Stimulated activated CD8-positive, alpha-beta memory T cell treated with anti-CD3 and anti-CD28 coated beads, Interleukin-2, amount 100 ng/mL, for 48 hours (primary cell): Measurements from ENCODE around the gene SNRPA1.

Source experiments
- DNase-seq, 2 donors: peaks; one replicate each; pipeline ENCODE4 v3.0.0-alpha.2; 2020; ENCODE audit warnings: low read depth in 2 of 2

SNRPA1 gene

DNA sequence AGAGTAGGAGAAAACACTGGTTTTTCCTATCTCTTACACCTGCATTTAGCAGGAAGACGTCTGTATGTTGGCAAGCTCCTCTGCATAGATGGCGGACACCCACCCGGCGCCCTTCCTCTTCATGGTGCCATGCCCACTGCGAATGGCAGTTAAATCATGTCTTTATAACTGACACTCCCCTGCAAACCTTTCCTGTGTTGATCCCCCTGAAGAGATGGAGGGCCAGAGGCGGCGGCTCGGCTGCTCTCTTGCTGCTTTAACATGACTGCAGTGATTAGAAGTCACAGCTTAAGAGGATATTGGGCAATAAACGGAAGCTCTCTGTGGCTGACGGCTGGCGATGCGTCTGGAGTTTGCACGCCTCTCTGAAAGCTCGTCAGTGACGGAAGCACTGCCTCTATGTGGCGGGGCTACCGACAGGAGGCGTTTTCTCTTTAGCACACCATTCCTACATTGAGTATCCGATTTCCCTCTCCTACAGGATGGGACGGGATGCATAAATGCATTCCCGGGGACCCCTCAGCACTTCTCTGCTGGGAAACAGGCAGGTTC lies 25.5 kb upstream of the SNRPA1 start:
- DNase-seq = peak; percentile 34 to 49

- no peak for DNase-seq
Measured at GRCh38 chr15:101318839-101319238, 23.8 kb upstream of the SNRPA1 start.

- DNase-seq = no peak
Measured at GRCh38 chr15:101318147-101318819, 23.2 kb upstream of the SNRPA1 start.

DNA sequence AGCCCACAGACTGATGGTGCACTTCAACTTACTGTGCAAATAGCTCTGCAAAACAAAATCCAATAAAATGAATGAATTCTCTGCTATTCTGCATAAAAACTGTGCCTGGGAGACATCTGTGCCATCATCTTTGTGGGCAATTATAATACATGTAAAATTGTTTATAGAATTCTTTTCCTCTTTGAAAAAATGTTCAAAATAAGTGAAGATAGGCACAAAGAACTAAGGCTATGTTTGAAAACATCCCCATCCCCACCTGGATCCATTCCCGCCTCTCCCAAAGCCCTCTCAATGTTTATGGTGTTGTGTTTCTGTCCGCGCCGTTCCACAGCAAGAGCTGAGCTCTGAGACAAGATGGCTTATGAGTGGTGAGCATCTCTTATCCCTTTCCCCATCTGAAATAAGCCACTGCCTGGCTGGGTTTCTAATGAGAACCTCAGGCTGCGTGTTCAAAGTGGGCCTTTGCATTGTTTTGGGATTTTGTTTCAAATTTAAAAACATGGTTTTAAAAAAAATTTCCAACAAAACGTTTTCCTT lies 22.4 kb upstream of the SNRPA1 start:
- no peak for DNase-seq

- no peak for DNase-seq
Measured at GRCh38 chr15:101316529-101316928, 21.5 kb upstream of the SNRPA1 start.

DNA sequence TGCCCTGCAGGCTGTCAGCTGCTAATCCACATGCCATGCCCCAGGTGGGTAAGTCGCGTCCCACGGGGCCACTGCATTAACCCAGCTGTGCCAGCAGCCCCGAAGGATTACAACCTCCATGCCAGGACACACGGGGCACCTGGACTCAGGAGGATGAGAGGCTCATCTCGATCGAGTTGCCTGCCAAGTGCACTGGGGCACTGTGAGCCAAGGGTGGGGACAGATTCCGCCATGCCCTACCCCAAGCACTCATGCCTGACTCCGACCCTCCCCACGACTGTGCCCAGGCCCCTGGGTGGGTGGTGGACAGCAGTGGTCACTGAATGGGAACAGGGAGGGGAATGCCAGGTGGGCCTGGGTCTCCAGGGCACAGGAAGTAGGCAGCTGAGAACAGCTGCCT lies 20.7 kb upstream of the SNRPA1 start:
- DNase-seq = no peak

GRCh38 chr15:101314336-101315125 lies 19.5 kb upstream of the SNRPA1 start:
- DNase-seq = no peak

DNA sequence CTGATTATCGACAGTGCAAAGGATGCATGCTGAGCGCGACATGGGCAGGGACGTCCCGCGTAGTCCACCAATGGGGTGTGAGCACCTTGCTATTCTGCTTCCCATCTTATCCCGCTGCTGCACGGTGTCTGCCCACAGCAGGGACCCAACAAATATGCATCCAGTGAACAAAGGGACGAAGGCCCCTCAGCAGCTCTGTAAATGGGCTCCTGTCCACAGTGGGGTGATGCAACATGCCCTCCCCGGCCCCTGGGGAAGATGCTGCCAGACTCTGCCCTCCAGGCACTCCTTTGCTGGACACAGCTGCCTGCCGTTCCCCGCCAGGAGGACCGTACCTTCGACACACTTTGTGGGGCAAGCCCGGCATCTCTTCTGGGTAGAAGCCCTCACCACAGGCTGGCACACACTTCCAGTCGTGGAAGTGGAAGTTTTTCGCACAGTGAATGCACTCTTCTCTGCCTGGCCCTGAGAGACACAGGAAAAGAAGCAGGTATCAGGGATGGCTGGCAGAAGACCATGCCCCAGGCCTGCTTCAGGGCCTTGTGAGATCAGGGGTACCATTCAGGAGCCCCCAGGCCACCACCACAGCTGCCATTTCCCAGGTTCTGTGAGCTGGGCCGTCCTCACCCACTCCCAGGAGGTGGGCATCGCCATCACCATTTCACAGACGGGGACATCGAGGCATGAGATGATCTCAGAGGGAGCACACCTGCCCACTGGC lies 18.2 kb upstream of the SNRPA1 start:
- DNase-seq = no peak

DNA sequence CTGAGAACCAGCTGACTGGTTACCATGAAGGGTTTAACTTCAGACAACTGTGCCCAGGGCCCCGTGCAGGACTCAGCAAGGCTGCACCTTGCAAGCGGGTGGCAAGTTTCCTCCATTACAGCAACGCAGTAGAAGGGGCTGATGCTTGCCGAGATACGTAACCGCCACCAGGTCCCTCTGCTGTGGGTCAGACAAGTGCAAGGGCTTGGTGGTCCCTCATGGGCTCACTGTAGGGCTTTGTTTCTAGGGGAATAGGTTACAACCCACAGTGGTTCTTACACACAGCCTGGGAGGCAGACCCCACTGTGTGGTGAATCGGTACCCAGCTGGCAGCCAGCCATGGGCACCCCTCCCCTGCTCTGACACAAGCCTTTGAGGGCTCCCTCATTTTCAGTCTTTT lies 15.5 kb upstream of the SNRPA1 start:
- DNase-seq = no peak

GRCh38 chr15:101310161-101310480 lies 15.1 kb upstream of the SNRPA1 start:
- no peak for DNase-seq

- DNase-seq = no peak
Measured at GRCh38 chr15:101309436-101310160, 14.6 kb upstream of the SNRPA1 start.

DNA sequence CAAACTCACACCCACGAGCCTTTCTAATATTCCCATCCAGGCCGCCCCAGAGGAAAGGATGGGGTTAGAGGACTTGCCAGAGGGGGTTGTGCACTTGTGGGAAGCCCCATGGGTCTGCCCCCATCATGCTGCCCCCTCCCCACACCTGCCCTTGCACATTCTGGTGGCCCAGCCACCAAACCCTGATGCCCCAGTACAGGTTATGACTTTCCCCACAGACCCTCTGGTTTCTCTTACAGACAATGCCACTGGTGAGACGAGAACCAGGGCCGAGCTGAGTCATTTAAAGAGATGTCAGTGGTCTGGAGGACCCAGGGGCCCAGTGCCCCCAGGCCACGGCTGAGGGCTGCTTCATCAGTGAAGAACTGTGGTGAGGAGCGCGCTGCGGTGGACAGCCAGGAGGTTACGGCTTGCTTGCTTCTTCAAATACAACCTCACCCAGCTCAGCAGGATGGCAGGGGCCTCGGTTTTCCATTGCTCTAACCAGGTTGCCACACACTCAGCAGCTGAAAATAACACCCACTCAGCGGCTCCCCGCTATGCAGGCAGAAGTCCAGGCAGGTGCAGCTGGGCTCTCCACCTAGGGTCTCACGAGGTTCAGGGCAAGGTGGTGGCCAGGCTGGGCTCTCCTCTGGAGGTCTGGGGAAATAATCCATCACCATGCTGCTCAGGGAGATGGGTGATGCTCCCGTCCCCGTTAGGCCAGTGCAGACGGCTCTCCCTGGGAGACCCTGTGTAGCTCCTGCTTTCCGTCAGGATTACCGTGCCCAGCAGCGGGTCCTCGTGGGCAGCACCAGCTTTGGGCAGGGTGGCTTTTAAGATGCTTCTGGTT lies 13.8 kb upstream of the SNRPA1 start:
- no peak for DNase-seq

GRCh38 chr15:101307897-101308603 lies 13.0 kb upstream of the SNRPA1 start:
- no peak for DNase-seq

- DNase-seq = no peak
Measured at GRCh38 chr15:101307048-101307896, 12.2 kb upstream of the SNRPA1 start.

DNA sequence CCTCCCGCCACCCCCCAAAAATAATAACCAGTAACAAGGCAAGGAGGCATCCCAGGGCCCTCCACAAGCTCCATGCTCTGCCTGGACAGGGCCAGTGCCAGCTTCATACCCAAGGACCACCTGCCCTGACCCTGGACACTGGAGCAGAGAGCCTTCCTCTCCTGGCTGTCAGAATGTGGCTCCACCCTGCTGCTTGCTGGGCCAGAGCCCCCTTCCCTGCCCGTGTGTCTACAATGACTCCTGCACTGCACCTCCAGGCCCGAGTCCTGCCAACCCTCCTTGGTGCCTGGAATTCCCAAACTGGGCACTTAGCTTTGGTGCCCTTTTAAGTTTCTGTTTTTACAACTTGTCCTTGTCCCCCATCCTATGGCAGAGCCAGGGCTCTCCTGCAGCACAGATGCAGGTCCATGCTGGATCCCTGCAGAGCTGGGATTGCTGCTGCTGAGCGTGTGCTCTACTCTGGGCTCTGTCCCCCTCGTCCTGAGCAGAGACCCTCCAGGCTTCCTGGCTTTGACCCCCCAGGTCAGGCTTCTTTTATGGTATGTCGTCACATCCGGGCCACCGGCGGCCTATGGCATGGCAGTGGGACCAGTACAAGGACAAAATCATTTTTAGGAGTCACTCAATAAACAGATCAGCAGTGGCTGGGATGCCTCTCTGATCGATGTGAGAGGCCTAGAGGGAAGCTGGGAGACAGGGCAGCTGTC lies 11.4 kb upstream of the SNRPA1 start:
- no peak for DNase-seq

GRCh38 chr15:101305820-101306255 lies 10.8 kb upstream of the SNRPA1 start:
- no peak for DNase-seq

- no peak for DNase-seq
Measured at GRCh38 chr15:101303408-101303807, 8.4 kb upstream of the SNRPA1 start.
